DOHH2 (cell line): ENCODE measurements around the gene ZRANB1.

Experiments
- EZH2phosphoT487 ChIP-seq: fragments of 200-600 bp; sonication (generic); IDR thresholded peaks from 2 replicates; pipeline ENCODE4 v1.6.1; 2017; ENCODE audit warnings: borderline replicate concordance, mild to moderate bottlenecking, antibody characterized with exemption, low read length, moderate library complexity, mixed read lengths
- TF ChIP-seq, protein P1 (sequence below): fragments of 200-600 bp; sonication (generic); IDR thresholded peaks from one replicate; pipeline ENCODE4 v1.5.1; 2014; ENCODE audit warnings: antibody characterized with exemption, mild to moderate bottlenecking, low read depth, low read length; ENCODE audit not compliant: poor library complexity, severe bottlenecking

GRCh38 chr10:125023862-125024496 lies 82.1 kb downstream of the ZRANB1 start:
- TF ChIP-seq, protein P1, sequence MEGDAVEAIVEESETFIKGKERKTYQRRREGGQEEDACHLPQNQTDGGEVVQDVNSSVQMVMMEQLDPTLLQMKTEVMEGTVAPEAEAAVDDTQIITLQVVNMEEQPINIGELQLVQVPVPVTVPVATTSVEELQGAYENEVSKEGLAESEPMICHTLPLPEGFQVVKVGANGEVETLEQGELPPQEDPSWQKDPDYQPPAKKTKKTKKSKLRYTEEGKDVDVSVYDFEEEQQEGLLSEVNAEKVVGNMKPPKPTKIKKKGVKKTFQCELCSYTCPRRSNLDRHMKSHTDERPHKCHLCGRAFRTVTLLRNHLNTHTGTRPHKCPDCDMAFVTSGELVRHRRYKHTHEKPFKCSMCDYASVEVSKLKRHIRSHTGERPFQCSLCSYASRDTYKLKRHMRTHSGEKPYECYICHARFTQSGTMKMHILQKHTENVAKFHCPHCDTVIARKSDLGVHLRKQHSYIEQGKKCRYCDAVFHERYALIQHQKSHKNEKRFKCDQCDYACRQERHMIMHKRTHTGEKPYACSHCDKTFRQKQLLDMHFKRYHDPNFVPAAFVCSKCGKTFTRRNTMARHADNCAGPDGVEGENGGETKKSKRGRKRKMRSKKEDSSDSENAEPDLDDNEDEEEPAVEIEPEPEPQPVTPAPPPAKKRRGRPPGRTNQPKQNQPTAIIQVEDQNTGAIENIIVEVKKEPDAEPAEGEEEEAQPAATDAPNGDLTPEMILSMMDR, result no peak
- no peak for TF ChIP-seq EZH2phosphoT487
